ENCODE results near the gene PLEKHM2.
"Not testable (repeated sequence)": the region's sequence is repeated elsewhere in the genome, so short reads cannot be mapped to it uniquely, and the experiment has no call there.

The PLEKHM2 gene, protein sequence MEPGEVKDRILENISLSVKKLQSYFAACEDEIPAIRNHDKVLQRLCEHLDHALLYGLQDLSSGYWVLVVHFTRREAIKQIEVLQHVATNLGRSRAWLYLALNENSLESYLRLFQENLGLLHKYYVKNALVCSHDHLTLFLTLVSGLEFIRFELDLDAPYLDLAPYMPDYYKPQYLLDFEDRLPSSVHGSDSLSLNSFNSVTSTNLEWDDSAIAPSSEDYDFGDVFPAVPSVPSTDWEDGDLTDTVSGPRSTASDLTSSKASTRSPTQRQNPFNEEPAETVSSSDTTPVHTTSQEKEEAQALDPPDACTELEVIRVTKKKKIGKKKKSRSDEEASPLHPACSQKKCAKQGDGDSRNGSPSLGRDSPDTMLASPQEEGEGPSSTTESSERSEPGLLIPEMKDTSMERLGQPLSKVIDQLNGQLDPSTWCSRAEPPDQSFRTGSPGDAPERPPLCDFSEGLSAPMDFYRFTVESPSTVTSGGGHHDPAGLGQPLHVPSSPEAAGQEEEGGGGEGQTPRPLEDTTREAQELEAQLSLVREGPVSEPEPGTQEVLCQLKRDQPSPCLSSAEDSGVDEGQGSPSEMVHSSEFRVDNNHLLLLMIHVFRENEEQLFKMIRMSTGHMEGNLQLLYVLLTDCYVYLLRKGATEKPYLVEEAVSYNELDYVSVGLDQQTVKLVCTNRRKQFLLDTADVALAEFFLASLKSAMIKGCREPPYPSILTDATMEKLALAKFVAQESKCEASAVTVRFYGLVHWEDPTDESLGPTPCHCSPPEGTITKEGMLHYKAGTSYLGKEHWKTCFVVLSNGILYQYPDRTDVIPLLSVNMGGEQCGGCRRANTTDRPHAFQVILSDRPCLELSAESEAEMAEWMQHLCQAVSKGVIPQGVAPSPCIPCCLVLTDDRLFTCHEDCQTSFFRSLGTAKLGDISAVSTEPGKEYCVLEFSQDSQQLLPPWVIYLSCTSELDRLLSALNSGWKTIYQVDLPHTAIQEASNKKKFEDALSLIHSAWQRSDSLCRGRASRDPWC

GRCh38 chr1:15684042-15684461, at the start of gene PLEKHM2:
PLEKHM2 (plus strand) TSS chr1:15684320; CDS start chr1:15684559, 239 bp downstream.
- DNase-seq, result no peak

GRCh38 chr1:15636436-15636835, 47.7 kb upstream of the PLEKHM2 start:
- no peak for DNase-seq

DNA sequence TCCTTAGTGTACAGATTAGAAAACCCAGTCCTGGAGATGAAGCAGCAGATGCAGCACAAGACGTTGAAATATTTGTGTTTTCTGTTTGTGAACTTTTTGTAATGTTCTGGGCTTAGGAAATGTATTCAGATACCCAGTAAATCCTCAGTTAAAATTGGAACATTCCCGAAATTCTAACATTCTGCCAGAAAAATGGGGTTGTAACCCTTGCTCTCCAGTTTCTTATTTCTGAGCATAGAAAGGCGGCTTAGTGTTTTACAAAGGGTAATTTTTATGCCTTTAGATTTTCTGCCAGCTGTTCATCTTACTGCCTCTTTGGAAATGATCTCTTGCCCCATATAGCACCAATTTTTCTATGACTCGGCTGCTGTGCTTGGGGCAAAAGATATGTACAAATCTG, 46.3 kb upstream of the PLEKHM2 start:
- no peak for DNase-seq

DNA sequence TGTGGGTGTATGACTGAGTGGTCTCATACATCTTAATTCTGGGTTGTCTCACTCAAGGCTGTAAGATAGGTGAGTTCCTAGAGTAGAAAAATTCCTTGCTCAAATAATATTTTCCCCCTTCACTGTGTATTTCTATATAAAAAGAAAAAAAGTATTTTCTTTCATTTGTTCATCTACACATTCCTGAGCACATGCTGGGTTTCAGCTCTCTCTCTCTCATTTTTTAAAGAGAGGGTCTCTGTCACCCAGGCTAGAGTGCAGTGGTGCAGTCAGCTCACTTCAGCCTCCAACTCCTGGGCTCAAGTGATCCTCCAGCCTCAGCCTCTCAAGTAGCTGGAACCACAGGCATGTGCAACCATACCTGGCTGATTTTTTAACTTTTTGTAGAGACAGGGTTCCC, 44.9 kb upstream of the PLEKHM2 start:
- DNase-seq, result no peak

DNA sequence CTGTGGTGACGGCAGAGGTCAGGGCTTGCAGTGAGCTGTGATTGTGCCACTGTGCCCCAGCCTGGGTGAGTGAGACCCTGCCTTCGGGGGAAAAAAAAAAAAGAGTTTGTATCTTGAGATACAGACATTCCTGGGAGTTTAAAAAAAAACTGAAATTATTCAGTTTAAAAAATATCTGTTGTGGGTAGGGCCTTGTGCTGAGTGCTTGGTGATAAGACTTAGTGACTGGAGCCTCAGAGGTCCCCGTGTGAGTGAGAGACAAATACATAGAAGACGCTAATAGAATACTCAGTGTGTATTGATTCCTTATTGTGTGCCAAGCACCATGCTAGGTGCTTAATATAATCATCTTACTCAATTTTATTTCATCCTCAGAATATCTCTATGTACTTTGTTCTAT, 44.2 kb upstream of the PLEKHM2 start:
- no peak for DNase-seq

DNA sequence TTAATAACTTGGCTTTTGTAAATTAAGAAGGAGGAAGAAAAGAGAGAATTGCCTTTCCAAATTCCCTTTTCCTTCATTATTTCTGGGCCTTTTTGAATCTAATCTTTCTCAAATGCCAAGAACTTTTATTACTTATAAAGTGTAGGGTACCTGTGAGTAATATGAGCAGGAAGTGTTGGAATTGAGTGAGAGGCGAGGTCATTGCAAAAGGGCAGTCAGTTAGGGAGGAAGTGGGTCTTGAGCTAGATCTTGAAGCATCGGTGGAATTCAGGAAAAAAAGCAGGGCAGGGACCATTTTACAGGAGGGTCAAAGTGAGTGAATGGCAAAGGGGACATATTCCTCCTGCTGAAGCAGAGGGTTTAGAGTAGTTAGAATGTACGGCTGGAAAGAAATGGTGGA, 43.5 kb upstream of the PLEKHM2 start:
- no peak for DNase-seq

DNA sequence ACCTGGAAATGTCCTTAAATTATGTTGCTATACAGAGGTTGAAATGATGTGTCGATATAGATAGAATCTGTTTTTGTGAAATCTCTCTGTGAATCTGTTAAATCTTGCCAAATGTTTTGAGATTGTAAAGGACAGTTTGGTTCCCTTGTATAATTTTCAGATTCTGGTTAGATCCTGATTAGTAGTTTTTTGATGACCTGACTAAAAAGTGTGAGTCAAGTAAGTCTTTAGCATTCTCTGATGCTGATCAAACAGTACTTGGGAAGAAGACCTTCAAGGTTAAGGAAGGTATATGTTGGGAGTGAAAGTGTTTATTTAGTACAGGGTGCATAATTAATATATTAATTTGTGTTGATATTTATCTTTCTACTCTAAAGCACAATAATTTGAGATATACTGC, 34.2 kb upstream of the PLEKHM2 start:
- DNase-seq, result no peak

DNA sequence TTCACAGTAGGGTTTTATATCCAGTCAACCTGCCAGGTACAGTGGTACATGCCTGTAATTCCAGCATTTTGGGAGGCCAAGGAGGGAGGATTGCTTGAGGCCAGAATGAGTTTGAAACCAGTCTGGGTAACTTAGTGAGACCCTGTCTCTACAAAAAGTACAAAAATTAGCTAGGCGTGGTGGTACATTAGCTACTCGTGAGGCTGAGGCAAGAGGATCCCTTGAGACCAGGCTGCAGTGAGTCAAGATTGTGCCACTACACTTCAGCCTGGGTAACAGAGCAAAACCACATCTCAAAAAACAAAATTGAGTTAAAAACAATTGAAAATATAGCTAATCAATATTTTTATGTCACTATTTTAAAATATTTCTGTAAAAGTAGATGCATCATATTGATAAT, 33.7 kb upstream of the PLEKHM2 start:
- no peak for DNase-seq

DNA sequence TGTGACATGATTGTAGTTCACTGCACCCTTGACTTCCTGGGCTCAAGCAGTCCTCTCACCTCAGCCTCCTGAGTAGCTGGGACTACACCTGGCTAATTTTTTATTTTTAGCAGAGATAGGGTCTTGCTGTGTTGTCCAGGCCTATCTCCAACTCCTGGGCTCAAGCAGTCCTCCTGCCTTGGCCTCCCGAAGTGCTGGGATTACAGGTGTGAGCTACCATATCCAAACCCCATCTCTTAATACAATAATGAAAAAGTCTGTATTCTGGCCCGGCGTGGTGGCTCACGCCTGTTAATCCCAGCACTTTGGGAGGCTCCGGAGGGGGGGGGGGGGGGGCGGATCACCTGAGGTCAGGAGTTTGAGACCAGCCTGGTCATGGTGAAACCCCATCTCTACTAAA, 32.0 kb upstream of the PLEKHM2 start:
- not testable (repeated sequence) for DNase-seq

- DNase-seq, result no peak
Observed at GRCh38 chr1:15654091-15654690, 29.9 kb upstream of the PLEKHM2 start.

DNA sequence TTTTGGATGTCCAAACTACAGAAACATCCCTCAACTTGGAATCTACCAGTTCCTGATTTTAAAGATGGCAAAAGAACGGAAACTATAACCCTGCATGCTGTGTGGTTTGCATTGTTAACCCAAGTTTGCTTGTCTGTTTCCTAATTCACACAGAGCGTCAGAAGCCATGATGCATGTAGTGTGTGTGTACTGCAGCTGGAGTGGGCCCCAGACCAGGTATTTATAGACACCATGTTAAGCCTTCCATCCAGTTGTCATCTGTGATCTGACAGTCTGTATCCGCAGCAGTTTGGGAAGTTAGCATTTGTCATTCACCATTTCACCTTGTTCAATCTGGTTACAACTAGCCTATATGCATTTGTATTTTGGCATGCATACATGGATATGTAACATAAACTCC, 27.7 kb upstream of the PLEKHM2 start:
- no peak for DNase-seq

GRCh38 chr1:15657021-15657420, 27.1 kb upstream of the PLEKHM2 start:
- DNase-seq, result no peak

- no peak for DNase-seq
Observed at GRCh38 chr1:15660151-15660550, 24.0 kb upstream of the PLEKHM2 start.

- DNase-seq, result no peak
Observed at GRCh38 chr1:15662477-15662876, 21.6 kb upstream of the PLEKHM2 start.

GRCh38 chr1:15663925-15664324, 20.2 kb upstream of the PLEKHM2 start:
- no peak for DNase-seq

DNA sequence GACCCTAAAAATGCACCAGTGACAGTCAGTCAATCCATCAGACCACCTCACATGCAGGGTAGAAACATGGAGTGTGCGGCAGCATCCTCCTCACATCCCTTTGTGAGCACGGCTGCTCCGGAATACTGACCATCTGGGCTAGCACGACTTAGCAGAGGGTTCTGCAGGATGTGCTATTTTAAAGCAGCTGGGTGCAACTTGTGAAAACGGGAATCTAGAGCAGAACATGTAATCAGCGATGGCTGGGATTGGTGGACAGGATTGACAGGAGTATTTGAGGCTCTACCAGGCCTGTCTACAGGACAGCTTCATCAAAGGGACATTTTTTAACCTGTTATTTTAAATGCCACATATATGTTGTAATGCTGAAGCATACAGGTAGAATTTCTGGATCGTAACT, 16.8 kb upstream of the PLEKHM2 start:
- no peak for DNase-seq

- DNase-seq, result no peak
Observed at GRCh38 chr1:15668089-15668754, 15.9 kb upstream of the PLEKHM2 start.

- DNase-seq, result no peak
Observed at GRCh38 chr1:15669074-15669473, 15.0 kb upstream of the PLEKHM2 start.

- DNase-seq, result no peak
Observed at GRCh38 chr1:15669864-15670263, 14.3 kb upstream of the PLEKHM2 start.

GRCh38 chr1:15671430-15671829, 12.7 kb upstream of the PLEKHM2 start:
- no peak for DNase-seq

DNA sequence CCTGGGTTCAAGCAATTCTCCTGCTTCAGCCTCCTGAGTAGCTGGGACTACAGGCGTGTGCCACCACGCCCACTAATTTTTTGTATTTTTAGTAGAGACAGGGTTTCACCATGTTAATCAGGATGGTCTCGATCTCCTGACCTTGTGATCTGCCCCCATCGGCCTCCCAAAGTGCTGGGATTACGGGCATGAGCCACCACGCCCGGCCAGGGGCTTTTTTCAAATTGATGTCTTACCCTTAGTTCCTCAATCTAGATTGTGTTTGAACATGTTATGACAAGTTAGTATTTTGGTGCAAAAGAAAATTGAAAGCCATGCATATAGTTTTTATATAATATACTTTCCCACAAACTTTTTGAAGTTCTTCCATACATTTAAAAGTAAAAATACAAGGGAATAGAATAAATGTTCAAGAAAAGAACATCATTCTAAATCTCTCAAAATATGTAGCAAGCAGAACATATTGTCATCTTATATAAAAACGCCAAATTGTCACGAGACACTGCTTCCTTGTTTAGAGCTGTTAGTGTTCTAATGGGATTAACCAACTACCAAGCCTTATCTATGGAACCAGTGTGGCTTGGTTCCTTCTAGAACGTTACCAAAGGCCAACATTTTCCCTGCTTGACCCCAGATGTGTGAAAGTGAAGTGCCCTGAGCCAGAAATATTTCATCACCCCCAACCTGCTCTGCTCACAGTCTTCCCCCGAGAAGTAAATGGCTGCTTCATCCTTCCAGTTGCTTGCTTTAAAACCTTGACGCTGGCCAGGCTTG, 9.5 kb upstream of the PLEKHM2 start:
- no peak for DNase-seq

DNA sequence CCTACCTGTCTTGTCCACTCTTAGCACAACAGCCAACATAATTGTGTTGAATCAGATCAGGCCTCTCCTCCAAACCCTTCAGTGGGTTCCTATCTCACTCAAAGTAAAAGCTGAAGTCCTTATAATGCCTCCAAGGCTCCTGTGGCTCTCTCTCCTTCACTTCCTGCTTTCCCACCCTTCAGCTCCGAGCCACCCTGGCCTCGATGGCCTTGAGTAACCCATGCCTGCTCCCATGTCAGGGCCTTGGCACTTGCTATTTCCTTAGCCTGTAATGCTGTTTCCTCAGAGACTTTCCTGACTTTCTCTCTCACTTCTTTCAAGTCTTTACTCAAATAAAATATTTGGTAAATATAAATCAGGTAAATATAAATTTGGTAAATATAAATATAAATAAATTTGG, 8.1 kb upstream of the PLEKHM2 start:
- DNase-seq, result no peak
